Activated CD8-positive, alpha-beta T cell treated with anti-CD3 and anti-CD28 coated beads for 36 hours (primary cell): Measurements from ENCODE around the gene PTGS1. TPM values are rescaled to one million over a fixed set of nuclear protein-coding genes. Genes with fewer than 3 reads are reported as not detected.

Experiments used
- ATAC-seq: fragments of 200-7000 bp; cut with Tn5 transposase; one replicate; pipeline ENCODE4 v1.10.0; 2021; ENCODE audit warnings: mild to moderate bottlenecking, moderate library complexity
- CTCF ChIA-PET: fragments of 350-600 bp; sonication (Branson Sonifier 250); formaldehyde crosslinking; loops from one replicate; lab custom pipeline; 2021; ENCODE audit warnings: antibody characterized with exemption; lab: Charles Lee
- POLR2A ChIA-PET: fragments of 350-600 bp; sonication (Branson Sonifier 250); formaldehyde crosslinking; loops from one replicate; lab custom pipeline; 2021; ENCODE audit warnings: antibody characterized with exemption; lab: Charles Lee
- DNase-seq: peaks from one replicate; pipeline ENCODE4 v3.0.0-alpha.2; 2020
- H3K27ac Mint-ChIP-seq: one replicate; pipeline ENCODE4 v1.8.0; 2021; ENCODE audit warnings: mild to moderate bottlenecking, mixed read lengths
- H3K27me3 Mint-ChIP-seq: one replicate; pipeline ENCODE4 v1.8.0; 2021; ENCODE audit warnings: mixed read lengths
- H3K36me3 Mint-ChIP-seq: one replicate; pipeline ENCODE4 v1.8.0; 2021; ENCODE audit warnings: low read depth, mixed read lengths
- H3K4me1 Mint-ChIP-seq: one replicate; pipeline ENCODE4 v1.8.0; 2021; ENCODE audit warnings: low read depth, mixed read lengths
- H3K4me3 Mint-ChIP-seq: one replicate; pipeline ENCODE4 v1.8.0; 2021; ENCODE audit warnings: mild to moderate bottlenecking, moderate library complexity, mixed read lengths
- H3K9me3 Mint-ChIP-seq: one replicate; pipeline ENCODE4 v1.8.0; 2021; ENCODE audit warnings: mixed read lengths
- intact Hi-C: fragments of 100-400 bp; cut with micrococcal nuclease; formaldehyde crosslinking; loops from one replicate; pipeline ENCODE4 v1.10.0; 2022
- total RNA-seq, 2 experiments: library from RNA; stranded (reverse); gene quantifications; one replicate each; pipeline ENCODE4 v1.2.3, GENCODE V29; 2021
- TF ChIP-seq, protein P1 (sequence below): fragments of 200-600 bp; IDR thresholded peaks from one replicate; pipeline ENCODE4 v1.8.0; 2022; ENCODE audit warnings: antibody characterized with exemption, mild to moderate bottlenecking

PTGS1 gene
- total RNA-seq, 2 experiments from 2014 or later: 0.23 TPM; not detected in 1

GRCh38 chr9:122444041-122444733 is 73.4 kb downstream of the PTGS1 start:
- DNase-seq (no peak), ATAC-seq (no peak)
- TF ChIP-seq, protein P1, sequence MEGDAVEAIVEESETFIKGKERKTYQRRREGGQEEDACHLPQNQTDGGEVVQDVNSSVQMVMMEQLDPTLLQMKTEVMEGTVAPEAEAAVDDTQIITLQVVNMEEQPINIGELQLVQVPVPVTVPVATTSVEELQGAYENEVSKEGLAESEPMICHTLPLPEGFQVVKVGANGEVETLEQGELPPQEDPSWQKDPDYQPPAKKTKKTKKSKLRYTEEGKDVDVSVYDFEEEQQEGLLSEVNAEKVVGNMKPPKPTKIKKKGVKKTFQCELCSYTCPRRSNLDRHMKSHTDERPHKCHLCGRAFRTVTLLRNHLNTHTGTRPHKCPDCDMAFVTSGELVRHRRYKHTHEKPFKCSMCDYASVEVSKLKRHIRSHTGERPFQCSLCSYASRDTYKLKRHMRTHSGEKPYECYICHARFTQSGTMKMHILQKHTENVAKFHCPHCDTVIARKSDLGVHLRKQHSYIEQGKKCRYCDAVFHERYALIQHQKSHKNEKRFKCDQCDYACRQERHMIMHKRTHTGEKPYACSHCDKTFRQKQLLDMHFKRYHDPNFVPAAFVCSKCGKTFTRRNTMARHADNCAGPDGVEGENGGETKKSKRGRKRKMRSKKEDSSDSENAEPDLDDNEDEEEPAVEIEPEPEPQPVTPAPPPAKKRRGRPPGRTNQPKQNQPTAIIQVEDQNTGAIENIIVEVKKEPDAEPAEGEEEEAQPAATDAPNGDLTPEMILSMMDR: no peak
- ChIA-PET POLR2A (no interaction called here), CTCF (no interaction called here)
- Mint-ChIP-seq H3K36me3 (no peaks in the 10 kb centered on the region), H3K9me3 (no peaks in the 10 kb centered on the region), H3K27ac (no peak overlapping the region), H3K4me1 (no peaks in the 10 kb centered on the region), H3K4me3 (no peak overlapping the region), H3K27me3 (peaks cover 30% of the 10 kb centered on the region)
- intact Hi-C loops: no loop called here

Other genes with a start within 250 kb of the PTGS1 start
- gene NDUFA8, start 211.2 kb upstream of the PTGS1 start, total RNA-seq: 10 to 100 TPM; 48.3 to 52.5 TPM
- gene MORN5, start 211.1 kb upstream of the PTGS1 start, total RNA-seq: not detected
- gene LHX6, start 142.1 kb upstream of the PTGS1 start, total RNA-seq: under 1 TPM; 0.07 to 0.22 TPM
- gene RBM18, start 106.2 kb upstream of the PTGS1 start, total RNA-seq: 10 to 100 TPM; 24.3 to 28.6 TPM
- gene MRRF, start 106.1 kb upstream of the PTGS1 start, total RNA-seq: 10 to 100 TPM; 69.8 to 76.0 TPM
- gene OR1J1, start 106.9 kb downstream of the PTGS1 start, total RNA-seq: not detected
- not detected for gene OR1J2, start 139.8 kb downstream of the PTGS1 start, total RNA-seq
- gene OR1J4, start 148.1 kb downstream of the PTGS1 start, total RNA-seq: not detected
- not detected for gene OR1N1, start 156.3 kb downstream of the PTGS1 start, total RNA-seq
- not detected for gene OR1N2, start 182.1 kb downstream of the PTGS1 start, total RNA-seq
- gene OR1L8, start 212.4 kb downstream of the PTGS1 start, total RNA-seq: not detected
- not detected for gene OR1Q1, start 243.7 kb downstream of the PTGS1 start, total RNA-seq